ENCODE data around the gene CHST6. TPM values are rescaled to one million over a fixed set of nuclear protein-coding genes. Genes with fewer than 3 reads are reported as not detected.
"Not testable (repeated sequence)": the region's sequence is repeated elsewhere in the genome, so short reads cannot be mapped to it uniquely, and the experiment has no call there.

Gene CHST6
- total RNA-seq, 3 donors from 2014 or later: 1.8 to 2.9 (median 2.9) TPM

GRCh38 chr16:75501359-75501758 lies 6.1 kb upstream of the CHST6 start:
- TF ChIP-seq CTCF (IDR thresholded peaks at IDR 0.05): no peak
- DNase-seq: peak in 1 of 3 donors; percentile 8
- Histone ChIP-seq H3K4me1 (ENCODE audit: low read depth) (no peaks in the 10 kb centered on the region), H3K9me3 (no peaks in the 10 kb centered on the region), H3K4me3 (no peak overlapping the region), H3K36me3 (ENCODE audit: low read depth) (no peaks in the 10 kb centered on the region)
- intact Hi-C loops (cut with DNase I, micrococcal nuclease): no loop called here
- no peak for ATAC-seq

- H3K9me3 ChIP-seq; H3K36me3 ChIP-seq (ENCODE audit: low read depth); H3K4me3 ChIP-seq; intact Hi-C loops (cut with DNase I, micrococcal nuclease): not testable (repeated sequence)
- ATAC-seq (peak; percentile 63), DNase-seq (peak in 2 of 3 donors; percentile 61 to 67)
- H3K4me1 ChIP-seq (ENCODE audit: low read depth): peaks cover 11% of the 10 kb centered on the region
Measured at GRCh38 chr16:75498605-75499322, 3.5 kb upstream of the CHST6 start.

GRCh38 chr16:75497558-75497957 lies 2.3 kb upstream of the CHST6 start:
- intact Hi-C loops (cut with DNase I, micrococcal nuclease): no loop called here
- no peaks in the 10 kb centered on the region for H3K36me3 ChIP-seq (ENCODE audit: low read depth)
- no peak for TF ChIP-seq CTCF (IDR thresholded peaks at IDR 0.05)
- DNase-seq: no peak
- H3K4me1 ChIP-seq (ENCODE audit: low read depth): peaks cover 11% of the 10 kb centered on the region
- no peaks in the 10 kb centered on the region for H3K9me3 ChIP-seq
- ATAC-seq: no peak
- no peak overlapping the region for H3K4me3 ChIP-seq

- H3K9me3 ChIP-seq: no peaks in the 10 kb centered on the region
- no peaks in the 10 kb centered on the region for H3K36me3 ChIP-seq (ENCODE audit: low read depth)
- no peak for TF ChIP-seq CTCF (IDR thresholded peaks at IDR 0.05)
- no peak overlapping the region for H3K4me3 ChIP-seq
- ATAC-seq (peak; percentile 31), DNase-seq (no peak)
- intact Hi-C loops (cut with DNase I, micrococcal nuclease): no loop called here
- H3K4me1 ChIP-seq (ENCODE audit: low read depth): peaks cover 11% of the 10 kb centered on the region
Measured at GRCh38 chr16:75494661-75495075, 573 bp downstream of the CHST6 start.

- no peak overlapping the region for H3K4me3 ChIP-seq
- H3K4me1 ChIP-seq (ENCODE audit: low read depth): peaks cover 11% of the 10 kb centered on the region
- H3K9me3 ChIP-seq: no peaks in the 10 kb centered on the region
- ATAC-seq (no peak), DNase-seq (no peak)
- no peak for TF ChIP-seq CTCF (IDR thresholded peaks at IDR 0.05)
- intact Hi-C loops (cut with DNase I, micrococcal nuclease): no loop called here
- no peaks in the 10 kb centered on the region for H3K36me3 ChIP-seq (ENCODE audit: low read depth)
Measured at GRCh38 chr16:75494184-75494583, 1.1 kb downstream of the CHST6 start.

GRCh38 chr16:75491876-75492275 lies 3.4 kb downstream of the CHST6 start:
- intact Hi-C loops (cut with DNase I, micrococcal nuclease): no loop called here
- ATAC-seq (peak; percentile 8), DNase-seq (no peak)
- Histone ChIP-seq H3K4me1 (ENCODE audit: low read depth) (peaks cover 16% of the 10 kb centered on the region), H3K36me3 (ENCODE audit: low read depth) (no peaks in the 10 kb centered on the region), H3K4me3 (no peak overlapping the region), H3K9me3 (no peaks in the 10 kb centered on the region)
- TF ChIP-seq CTCF (IDR thresholded peaks at IDR 0.05): no peak
